ENCODE data around the gene ZNF784. TPM values are rescaled to one million over a fixed set of nuclear protein-coding genes. Genes with fewer than 3 reads are reported as not detected.
A peak's percentile ranks its signal among the peaks of the same experiment; 100 is the strongest.

Gene ZNF784
- total RNA-seq, 1 donor: 4.8 TPM

- H3K4me3 ChIP-seq (ENCODE audit: low read depth, low read length): no peak overlapping the region
- no peak for DNase-seq (ENCODE audit: low read depth)
- no peak for TF ChIP-seq CTCF (IDR thresholded peaks at IDR 0.05; ENCODE audit: insufficient read depth, low read length)
These were observed 12.9 kb downstream of the ZNF784 start for GRCh38 chr19:55611300-55611982.

GRCh38 chr19:55609326-55609725 is 15.0 kb downstream of the ZNF784 start:
- no peak overlapping the region for H3K4me3 ChIP-seq (ENCODE audit: low read depth, low read length)
- no peak for DNase-seq (ENCODE audit: low read depth)
- no peak for TF ChIP-seq CTCF (IDR thresholded peaks at IDR 0.05; ENCODE audit: insufficient read depth, low read length)

- H3K4me3 ChIP-seq (ENCODE audit: low read depth, low read length): peak overlapping the region; percentile 93
- no peak for DNase-seq (ENCODE audit: low read depth)
- TF ChIP-seq CTCF (IDR thresholded peaks at IDR 0.05; ENCODE audit: insufficient read depth, low read length): no peak
These were observed 17.5 kb downstream of the ZNF784 start for GRCh38 chr19:55606817-55607216.

- H3K4me3 ChIP-seq (ENCODE audit: low read depth, low read length): peak overlapping the region; percentile 93
- no peak for DNase-seq (ENCODE audit: low read depth)
- TF ChIP-seq CTCF (IDR thresholded peaks at IDR 0.05; ENCODE audit: insufficient read depth, low read length): no peak
These were observed 17.9 kb downstream of the ZNF784 start for GRCh38 chr19:55606471-55606787.

GRCh38 chr19:55605637-55606470 is 18.5 kb downstream of the ZNF784 start, which contains the start of gene ZNF865:
Gene ZNF865 (plus strand): TSS chr19:55605647. CDS start chr19:55613619, 7,972 bp downstream.
- TF ChIP-seq CTCF (IDR thresholded peaks at IDR 0.05; ENCODE audit: insufficient read depth, low read length): peak; percentile 88
- DNase-seq (ENCODE audit: low read depth): peak; percentile 85
- H3K4me3 ChIP-seq (ENCODE audit: low read depth, low read length): peak within 1 kb of the TSS; percentile 93

GRCh38 chr19:55605207-55605636 is 19.1 kb downstream of the ZNF784 start:
- peak overlapping the region; percentile 93 for H3K4me3 ChIP-seq (ENCODE audit: low read depth, low read length)
- TF ChIP-seq CTCF (IDR thresholded peaks at IDR 0.05; ENCODE audit: insufficient read depth, low read length): no peak
- DNase-seq (ENCODE audit: low read depth): peak; percentile 97
